SU-DHL-6 (cell line): ENCODE data around the gene TMEM108.

Experiments used
- H2AFZ ChIP-seq: fragments of 200-600 bp; sonication (generic); 2 replicates; pipeline ENCODE4 v1.6.1; 2014; ENCODE audit warnings: low read depth, mild to moderate bottlenecking, moderate library complexity, mixed read lengths, antibody characterized with exemption, low read length; ENCODE audit not compliant: severe bottlenecking
- H3F3A ChIP-seq: fragments of 200-600 bp; shearing (Covaris generic); 2 replicates; pipeline ENCODE4 v1.6.0; 2016; ENCODE audit warnings: antibody characterized with exemption, mild to moderate bottlenecking; ENCODE audit not compliant: insufficient read depth
- H3K27ac ChIP-seq: fragments of 200-600 bp; sonication (generic); 2 replicates; pipeline ENCODE4 v1.5.1; 2016; ENCODE audit warnings: low read depth, mild to moderate bottlenecking, low read length, moderate library complexity, mixed read lengths
- H3K27me3 ChIP-seq: fragments of 200-600 bp; sonication (generic), shearing (Covaris generic); 2 replicates; pipeline ENCODE4 v1.6.0; 2014; ENCODE audit warnings: mild to moderate bottlenecking, low read length
- H3K36me3 ChIP-seq: fragments of 200-600 bp; sonication (generic); 2 replicates; pipeline ENCODE4 v1.6.1; 2014; ENCODE audit warnings: mild to moderate bottlenecking, low read length, mixed read lengths
- H3K4me2 ChIP-seq: fragments of 300-600, 200-600 bp; shearing (Covaris generic), sonication (generic); 2 replicates; pipeline ENCODE4 v1.6.0; 2014; ENCODE audit warnings: low read length, low read depth, mild to moderate bottlenecking; ENCODE audit not compliant: poor library complexity, severe bottlenecking
- H3K4me3 ChIP-seq: fragments of 200-600 bp; sonication (generic); 2 replicates; pipeline ENCODE4 v1.5.1; 2014; ENCODE audit warnings: antibody characterized with exemption, low read length, mild to moderate bottlenecking, mixed read lengths; ENCODE audit not compliant: insufficient read depth, poor library complexity, severe bottlenecking
- H3K79me2 ChIP-seq: fragments of 200-600 bp; sonication (generic); 2 replicates; pipeline ENCODE4 v1.6.1; 2014; ENCODE audit warnings: mild to moderate bottlenecking, low read length, moderate library complexity; ENCODE audit not compliant: insufficient read depth
- H3K9ac ChIP-seq: fragments of 200-600 bp; sonication (generic); 2 replicates; pipeline ENCODE4 v1.7.0; 2014; ENCODE audit warnings: mild to moderate bottlenecking, low read length
- H3K9me2 ChIP-seq: fragments of 200-600 bp; sonication (generic); replicated peaks from 2 replicates; pipeline ENCODE4 v1.6.1; 2014; ENCODE audit warnings: low read length; ENCODE audit not compliant: insufficient read depth
- H3K9me3 ChIP-seq: fragments of 200-600 bp; sonication (generic); 2 replicates; pipeline ENCODE4 v1.6.1; 2014; ENCODE audit warnings: low read length, mixed read lengths; ENCODE audit not compliant: insufficient read depth
- H4K20me1 ChIP-seq: fragments of 200-600 bp; sonication (generic); 2 replicates; pipeline ENCODE4 v1.6.1; 2014; ENCODE audit warnings: low read depth, mild to moderate bottlenecking, antibody characterized with exemption, low read length, moderate library complexity, mixed read lengths
- CTCF ChIP-seq: fragments of 200-600 bp; sonication (generic); IDR thresholded peaks from one replicate; pipeline ENCODE4 v1.5.1; 2017; ENCODE audit warnings: antibody characterized with exemption, mild to moderate bottlenecking, low read length, moderate library complexity; ENCODE audit not compliant: insufficient read depth, poor library complexity, severe bottlenecking
- EZH2phosphoT487 ChIP-seq: fragments of 200-600 bp; sonication (generic), shearing (Covaris generic); conservative IDR thresholded peaks from 2 replicates; pipeline ENCODE4 v1.6.1; 2018; ENCODE audit warnings: mild to moderate bottlenecking, antibody characterized with exemption, low read length, moderate library complexity, mixed read lengths

Gene TMEM108

GRCh38 chr3:133209871-133210550, 171.8 kb downstream of the TMEM108 start:
- H3K9me2 ChIP-seq, result no peaks in the 10 kb centered on the region
- no peaks in the 10 kb centered on the region for H3F3A ChIP-seq
- H3K9ac ChIP-seq, result no peak overlapping the region
- no peak for TF ChIP-seq CTCF
- TF ChIP-seq EZH2phosphoT487, result 0 out of 2 replicates have a peak, but pooled peaks have one; percentile 70
- H3K79me2 ChIP-seq, result no peaks in the 10 kb centered on the region
- H3K27ac ChIP-seq, result no peak overlapping the region
- H3K36me3 ChIP-seq, result no peaks in the 10 kb centered on the region
- no peak overlapping the region for H2AFZ ChIP-seq
- no peak overlapping the region for H3K4me3 ChIP-seq
- no peak overlapping the region for H3K4me2 ChIP-seq
- no peaks in the 10 kb centered on the region for H3K27me3 ChIP-seq
- no peaks in the 10 kb centered on the region for H4K20me1 ChIP-seq
- no peaks in the 10 kb centered on the region for H3K9me3 ChIP-seq

DNA sequence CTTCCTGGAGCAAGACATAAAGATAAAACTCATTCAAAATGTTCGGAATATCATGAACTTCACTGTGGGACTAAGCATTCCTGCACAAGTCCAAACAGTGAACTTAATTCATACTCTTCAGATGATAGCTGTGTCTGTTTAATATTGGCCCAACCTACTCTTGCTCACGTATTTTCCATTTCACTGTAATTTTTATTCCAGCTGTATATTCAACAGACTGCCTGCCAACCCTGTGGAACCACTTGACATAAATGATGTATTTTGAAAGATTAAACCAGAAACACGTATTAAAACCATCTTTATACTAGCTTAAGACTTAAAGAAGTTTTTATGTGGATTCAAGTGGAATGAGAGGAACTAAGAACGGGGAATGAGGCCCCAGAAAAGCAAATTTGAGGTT, 172.5 kb downstream of the TMEM108 start:
- H3F3A ChIP-seq, result no peaks in the 10 kb centered on the region
- no peaks in the 10 kb centered on the region for H3K36me3 ChIP-seq
- H3K9ac ChIP-seq, result no peak overlapping the region
- H3K9me2 ChIP-seq, result no peaks in the 10 kb centered on the region
- no peak overlapping the region for H3K4me3 ChIP-seq
- no peaks in the 10 kb centered on the region for H3K27me3 ChIP-seq
- TF ChIP-seq EZH2phosphoT487 (no peak), CTCF (no peak)
- no peaks in the 10 kb centered on the region for H3K9me3 ChIP-seq
- H4K20me1 ChIP-seq, result no peaks in the 10 kb centered on the region
- no peaks in the 10 kb centered on the region for H3K79me2 ChIP-seq
- no peak overlapping the region for H3K27ac ChIP-seq
- no peak overlapping the region for H2AFZ ChIP-seq
- H3K4me2 ChIP-seq, result no peak overlapping the region

DNA sequence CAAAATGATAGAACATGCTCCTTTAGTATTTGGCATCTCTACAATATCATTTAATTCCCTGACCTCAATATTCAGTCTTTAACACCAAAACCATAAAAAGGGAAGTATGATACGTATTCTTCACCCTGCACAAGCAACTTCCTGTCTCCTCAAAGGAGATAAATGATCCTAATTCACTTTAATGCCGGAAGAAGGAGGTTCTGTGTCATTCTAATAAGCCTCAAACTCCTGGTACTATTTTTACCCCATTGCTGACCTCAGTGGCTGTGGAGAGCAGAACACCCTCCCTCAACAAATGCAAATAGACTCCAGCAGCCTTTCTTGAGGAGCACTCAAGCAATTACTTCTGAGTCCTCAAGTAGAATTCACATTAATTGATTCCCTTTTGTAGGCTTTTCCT, 173.3 kb downstream of the TMEM108 start:
- no peak overlapping the region for H3K9ac ChIP-seq
- H3K27ac ChIP-seq, result no peak overlapping the region
- no peak overlapping the region for H2AFZ ChIP-seq

More for the DNA sequence above, 173.3 kb downstream of the TMEM108 start:
- Histone ChIP-seq H3K79me2 (no peaks in the 10 kb centered on the region), H3K9me2 (no peaks in the 10 kb centered on the region), H4K20me1 (no peaks in the 10 kb centered on the region), H3K36me3 (no peaks in the 10 kb centered on the region), H3K27me3 (no peaks in the 10 kb centered on the region), H3K4me2 (no peak overlapping the region), H3K4me3 (no peak overlapping the region), H3F3A (no peaks in the 10 kb centered on the region), H3K9me3 (no peaks in the 10 kb centered on the region)
- TF ChIP-seq CTCF, result no peak
- TF ChIP-seq EZH2phosphoT487, result no peak
